Coronary artery (tissue), 2 donors: ENCODE data around the gene LYST.
"Not testable (repeated sequence)": the region's sequence is repeated elsewhere in the genome, so short reads cannot be mapped to it uniquely, and the experiment has no call there.

Source experiments
- DNase-seq: peaks from one replicate; pipeline ENCODE4 v3.0.0-alpha.2; 2017; ENCODE audit warnings: low spot score
- H3K27ac ChIP-seq, 2 donors: fragments of 200-600 bp; sonication (generic); one replicate each; pipeline ENCODE4 v1.5.1; 2016 to 2019
- H3K4me3 ChIP-seq: fragments of 200-600 bp; sonication (generic); 2 replicates; pipeline ENCODE4 v1.5.1; 2016; ENCODE audit warnings: mild to moderate bottlenecking, moderate library complexity
- TF ChIP-seq, protein P1 (sequence below): fragments of 200-600 bp; sonication (generic); IDR thresholded peaks from one replicate; pipeline ENCODE4 v1.5.1; 2019; ENCODE audit warnings: antibody characterized with exemption

LYST gene

DNA sequence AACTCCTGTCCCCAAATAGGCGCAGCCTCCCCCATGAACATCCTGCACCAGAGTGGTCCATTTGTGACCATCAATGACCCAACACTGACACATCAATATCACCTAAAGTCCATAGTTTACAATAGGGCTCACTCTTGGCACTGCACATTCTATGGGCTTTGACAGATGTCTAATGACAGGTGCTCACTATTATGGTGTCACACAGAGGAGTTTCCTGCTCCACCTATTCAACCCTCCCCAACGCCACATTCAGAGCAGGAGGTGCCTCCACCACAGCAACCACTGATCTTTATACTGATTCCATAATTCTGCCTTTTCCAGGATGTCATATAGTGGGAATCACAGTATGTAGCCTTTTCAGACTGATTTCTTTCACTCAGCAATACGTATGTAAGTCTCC lies 241.4 kb downstream of the LYST start:
- TF ChIP-seq, protein P1, sequence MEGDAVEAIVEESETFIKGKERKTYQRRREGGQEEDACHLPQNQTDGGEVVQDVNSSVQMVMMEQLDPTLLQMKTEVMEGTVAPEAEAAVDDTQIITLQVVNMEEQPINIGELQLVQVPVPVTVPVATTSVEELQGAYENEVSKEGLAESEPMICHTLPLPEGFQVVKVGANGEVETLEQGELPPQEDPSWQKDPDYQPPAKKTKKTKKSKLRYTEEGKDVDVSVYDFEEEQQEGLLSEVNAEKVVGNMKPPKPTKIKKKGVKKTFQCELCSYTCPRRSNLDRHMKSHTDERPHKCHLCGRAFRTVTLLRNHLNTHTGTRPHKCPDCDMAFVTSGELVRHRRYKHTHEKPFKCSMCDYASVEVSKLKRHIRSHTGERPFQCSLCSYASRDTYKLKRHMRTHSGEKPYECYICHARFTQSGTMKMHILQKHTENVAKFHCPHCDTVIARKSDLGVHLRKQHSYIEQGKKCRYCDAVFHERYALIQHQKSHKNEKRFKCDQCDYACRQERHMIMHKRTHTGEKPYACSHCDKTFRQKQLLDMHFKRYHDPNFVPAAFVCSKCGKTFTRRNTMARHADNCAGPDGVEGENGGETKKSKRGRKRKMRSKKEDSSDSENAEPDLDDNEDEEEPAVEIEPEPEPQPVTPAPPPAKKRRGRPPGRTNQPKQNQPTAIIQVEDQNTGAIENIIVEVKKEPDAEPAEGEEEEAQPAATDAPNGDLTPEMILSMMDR, result no peak
- DNase-seq, result no peak

DNA sequence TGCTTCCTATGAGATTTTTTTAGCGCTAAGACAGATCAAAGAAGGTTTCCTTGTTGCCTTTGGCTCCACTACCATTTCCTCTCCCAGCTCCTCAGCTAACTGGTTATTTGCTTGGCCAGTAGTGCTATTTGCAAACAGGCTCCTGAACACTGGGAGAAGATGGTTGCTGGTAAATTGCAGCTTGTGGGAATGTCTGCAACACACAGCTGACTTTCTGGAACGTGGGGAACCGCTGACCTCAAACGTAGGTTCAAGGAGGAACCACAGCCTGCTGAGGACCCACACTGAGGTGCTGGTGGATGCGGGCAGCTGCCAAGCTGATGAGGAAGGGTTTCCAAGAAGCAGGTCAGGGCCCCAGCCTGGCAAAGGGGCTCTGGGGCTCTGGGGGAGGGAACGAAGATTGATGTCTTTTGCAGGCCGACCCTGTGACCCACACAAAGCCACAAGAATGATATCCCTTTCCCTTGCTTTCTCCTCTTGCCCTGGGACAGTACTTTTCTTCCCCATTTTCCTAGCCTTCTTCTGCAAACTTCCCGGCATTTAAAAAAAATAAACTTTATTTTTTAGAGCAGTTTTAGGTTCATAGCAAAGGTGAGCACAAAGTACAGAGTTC lies 241.9 kb downstream of the LYST start:
- DNase-seq, result no peak
- TF ChIP-seq, protein P1, result no peak
- H3K4me3 ChIP-seq, result no peak overlapping the region
- H3K27ac ChIP-seq, result no peak overlapping the region

More for the DNA sequence above, 241.4 kb downstream of the LYST start:
- H3K4me3 ChIP-seq, result no peak overlapping the region
- no peak overlapping the region for H3K27ac ChIP-seq

DNA sequence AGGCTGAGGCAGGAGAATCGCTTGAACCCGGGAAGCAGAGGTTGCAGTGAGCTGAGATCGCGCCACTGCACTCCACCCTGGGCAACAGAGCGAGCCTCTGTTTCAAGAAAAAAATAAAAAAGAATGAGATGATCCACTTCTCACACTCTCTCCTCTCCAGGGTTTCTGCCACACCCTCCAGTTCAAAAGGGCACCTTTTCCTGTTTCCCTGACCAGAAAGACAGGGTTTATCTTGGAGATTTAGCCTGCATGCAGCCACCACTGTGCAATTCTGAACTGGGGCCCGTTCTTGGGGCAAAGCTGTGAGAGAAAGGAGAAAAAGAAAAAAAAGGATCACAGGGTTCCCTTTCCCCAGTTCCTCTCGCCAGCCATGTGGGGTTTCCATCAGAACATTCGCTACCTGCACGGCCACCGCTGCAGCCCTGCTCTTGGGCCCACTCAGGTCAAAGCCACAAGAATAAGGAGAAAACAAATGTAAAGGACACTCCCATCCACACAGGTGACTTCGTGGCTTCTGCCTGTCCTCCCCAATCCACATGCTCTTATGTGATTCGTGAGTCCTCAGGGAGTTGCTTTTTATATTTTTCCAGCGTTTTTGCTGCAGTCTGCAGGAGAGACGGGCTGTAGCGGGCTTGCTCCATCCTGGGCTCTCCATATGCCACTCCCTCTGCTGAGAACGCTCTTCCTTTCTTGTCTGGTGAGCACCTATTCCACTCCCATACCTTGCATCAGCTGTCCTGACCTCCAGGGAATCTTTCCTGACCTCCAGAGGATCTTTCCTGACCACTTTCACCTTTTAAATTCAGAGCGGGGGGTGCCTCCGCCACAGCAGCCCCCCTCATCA lies 243.5 kb downstream of the LYST start:
- no peak for DNase-seq
- Histone ChIP-seq H3K4me3 (no peak overlapping the region), H3K27ac (no peak overlapping the region)
- TF ChIP-seq, protein P1, result no peak

DNA sequence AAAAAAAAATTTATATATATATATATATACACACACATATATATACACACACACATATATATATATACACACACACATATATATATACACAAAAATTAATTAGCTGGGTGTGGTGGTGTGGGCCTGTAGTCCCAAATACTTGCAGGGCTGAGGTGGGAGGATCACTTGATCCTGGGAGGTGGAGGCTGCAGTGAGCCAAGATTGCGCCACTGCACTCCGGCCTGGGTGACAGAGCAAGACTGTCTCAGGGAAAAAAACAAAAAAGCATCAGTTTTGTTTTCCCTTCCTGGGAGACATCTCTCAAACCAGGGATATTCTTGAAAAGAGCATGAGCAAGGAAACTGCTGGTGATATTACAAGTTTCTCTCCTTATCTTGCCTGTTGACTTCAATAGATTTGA lies 247.6 kb downstream of the LYST start:
- not testable (repeated sequence) for H3K27ac ChIP-seq, H3K4me3 ChIP-seq, DNase-seq

DNA sequence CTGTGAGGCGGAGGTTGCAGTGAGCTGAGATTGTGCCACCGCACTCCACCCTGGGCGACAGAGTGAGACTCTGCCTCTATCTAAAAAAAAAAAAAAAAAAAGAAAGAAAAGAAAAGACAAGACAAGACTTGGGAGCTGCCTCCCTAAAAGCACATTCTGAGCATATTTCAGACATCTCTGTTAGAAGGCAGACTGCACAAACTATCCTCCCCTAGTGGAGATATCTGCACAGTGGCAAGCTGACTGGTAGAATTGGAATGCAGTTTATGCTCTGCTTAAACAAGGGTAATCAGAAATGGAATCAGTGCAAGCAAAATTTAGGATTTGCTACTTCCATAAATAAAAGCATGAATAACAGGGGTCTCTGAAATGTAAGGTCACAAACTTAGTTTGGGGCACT lies 248.9 kb downstream of the LYST start:
- Histone ChIP-seq H3K27ac (no peak overlapping the region), H3K4me3 (no peak overlapping the region)
- TF ChIP-seq, protein P1, result no peak
- no peak for DNase-seq

DNA sequence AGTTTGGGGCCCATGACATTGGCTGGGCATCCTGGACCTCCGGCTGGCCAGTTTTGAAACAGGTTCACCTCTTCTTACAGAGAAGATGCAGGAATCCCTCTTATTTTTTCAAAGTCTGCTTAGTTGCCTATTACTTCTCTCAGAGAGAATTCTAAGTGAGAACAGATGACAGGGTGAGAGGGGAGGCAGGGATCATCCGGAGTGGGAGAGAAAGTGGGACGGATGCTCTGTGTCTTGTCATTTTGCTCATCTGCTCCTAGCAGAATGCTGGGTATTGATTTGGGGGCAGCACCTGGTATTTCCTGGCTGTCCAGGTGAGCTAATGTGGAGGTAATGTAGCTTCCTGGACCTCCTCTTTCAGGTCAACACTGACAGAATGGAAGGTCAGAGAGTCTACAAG lies 249.6 kb downstream of the LYST start:
- TF ChIP-seq, protein P1, result no peak
- no peak for DNase-seq
- no peak overlapping the region for H3K4me3 ChIP-seq
- no peak overlapping the region for H3K27ac ChIP-seq

DNA sequence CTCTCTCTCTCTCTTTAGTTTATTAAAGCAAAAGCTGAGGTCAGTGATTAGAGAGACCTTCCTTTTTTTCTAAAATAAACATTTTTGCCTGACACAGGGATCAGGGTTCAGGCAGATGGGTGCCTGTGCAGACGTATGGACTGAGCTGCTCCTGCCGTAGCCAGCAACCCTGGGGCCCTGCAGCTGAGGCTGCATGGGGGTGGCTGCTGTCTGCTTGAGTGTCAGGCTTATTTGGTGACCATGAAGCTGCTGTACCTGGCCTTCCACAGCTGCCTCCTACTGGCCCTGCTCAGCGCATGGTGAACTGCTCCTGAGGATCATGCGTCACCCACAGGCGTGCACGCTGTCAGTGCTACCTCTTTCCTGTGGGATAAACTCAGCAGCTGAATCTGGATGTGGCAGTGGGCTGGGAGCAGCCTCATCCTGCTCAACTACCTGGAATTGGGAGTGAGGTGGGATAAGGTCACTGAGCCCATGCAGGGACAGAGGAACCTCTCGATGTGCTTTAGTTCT lies 252.2 kb downstream of the LYST start:
- Histone ChIP-seq H3K27ac (no peak overlapping the region), H3K4me3 (no peak overlapping the region)
- DNase-seq, result no peak
- TF ChIP-seq, protein P1, result no peak
